ENCODE data around the gene ICA1.

ICA1 gene

GRCh38 chr7:8165150-8165549 is 96.8 kb downstream of the ICA1 start:
- no peak for DNase-seq (ENCODE audit: low read depth in 3 of 3, low spot score in 1 of 3)

GRCh38 chr7:8162181-8162580 is 99.8 kb downstream of the ICA1 start:
- DNase-seq (ENCODE audit: low read depth in 3 of 3, low spot score in 1 of 3): no peak

DNA sequence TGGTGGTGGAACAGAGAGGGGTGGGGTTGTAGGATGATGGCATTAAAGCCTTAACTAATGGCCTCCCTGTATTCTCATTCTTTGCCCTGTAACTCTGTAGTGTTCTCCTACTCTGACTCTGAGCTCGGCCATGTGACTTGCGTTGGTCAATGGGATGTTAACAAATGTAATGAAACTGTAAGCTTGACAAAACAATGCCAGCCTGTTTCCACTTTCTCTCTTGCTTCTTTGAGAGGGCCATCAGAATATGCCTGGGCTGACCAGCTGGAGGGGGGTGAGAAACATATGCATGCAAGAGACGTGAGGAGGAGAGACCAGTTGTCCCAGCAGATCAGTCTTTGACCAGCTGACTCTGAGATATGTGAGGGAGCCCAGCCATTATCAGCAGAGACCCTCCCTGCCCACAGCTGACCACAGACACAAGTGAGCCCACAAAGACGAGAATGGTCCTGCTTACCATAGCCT is 100.6 kb downstream of the ICA1 start:
- DNase-seq (ENCODE audit: low read depth in 3 of 3, low spot score in 1 of 3): no peak

GRCh38 chr7:8160779-8161345 is 101.1 kb downstream of the ICA1 start:
- DNase-seq (ENCODE audit: low read depth in 3 of 3, low spot score in 1 of 3): no peak

- DNase-seq (ENCODE audit: low read depth in 3 of 3, low spot score in 1 of 3): no peak
Observed at GRCh38 chr7:8160250-8160649, 101.7 kb downstream of the ICA1 start.

DNA sequence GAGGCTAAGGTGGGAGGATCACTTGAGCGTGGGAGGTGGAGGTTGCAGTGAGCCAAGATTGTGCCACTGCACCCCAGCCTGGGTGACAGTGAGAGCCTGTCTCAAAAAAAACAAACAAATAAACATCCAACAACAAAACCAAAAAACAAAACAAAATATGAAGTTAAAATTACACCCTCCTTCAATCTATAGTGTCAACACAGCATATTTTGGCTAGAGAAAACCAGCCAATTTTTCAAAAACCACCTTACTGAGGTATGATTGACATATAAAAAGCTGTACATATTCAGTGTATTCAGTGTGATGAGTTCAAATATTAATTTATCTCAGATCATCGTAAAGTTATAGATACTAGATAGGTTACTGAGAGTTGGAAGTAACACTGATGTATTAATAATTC is 102.4 kb downstream of the ICA1 start:
- DNase-seq (ENCODE audit: low read depth in 3 of 3, low spot score in 1 of 3): no peak

GRCh38 chr7:8157296-8157695 is 104.7 kb downstream of the ICA1 start:
- no peak for DNase-seq (ENCODE audit: low read depth in 3 of 3, low spot score in 1 of 3)

DNA sequence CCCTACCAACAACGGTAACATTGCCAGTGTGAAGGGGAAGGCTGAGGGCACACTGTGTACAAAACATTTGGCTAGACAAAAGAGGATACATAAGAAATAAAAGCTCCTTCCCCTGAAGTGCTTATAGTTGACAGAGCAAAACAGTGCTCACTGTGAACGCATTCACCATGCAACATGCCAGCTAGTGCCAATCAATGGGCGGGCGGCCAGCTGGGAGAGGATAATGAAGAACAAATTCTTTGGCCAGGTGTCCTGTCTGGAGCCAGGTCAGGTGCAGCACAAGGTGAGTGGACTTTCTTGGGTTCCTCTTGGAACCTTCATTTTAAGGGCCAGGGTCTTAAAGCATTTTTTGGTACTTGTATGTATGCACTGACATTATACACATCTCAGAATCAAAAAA is 106.1 kb downstream of the ICA1 start:
- DNase-seq (ENCODE audit: low read depth in 3 of 3, low spot score in 1 of 3): no peak

GRCh38 chr7:8154272-8154671 is 107.7 kb downstream of the ICA1 start:
- DNase-seq (ENCODE audit: low read depth in 3 of 3, low spot score in 1 of 3): no peak

DNA sequence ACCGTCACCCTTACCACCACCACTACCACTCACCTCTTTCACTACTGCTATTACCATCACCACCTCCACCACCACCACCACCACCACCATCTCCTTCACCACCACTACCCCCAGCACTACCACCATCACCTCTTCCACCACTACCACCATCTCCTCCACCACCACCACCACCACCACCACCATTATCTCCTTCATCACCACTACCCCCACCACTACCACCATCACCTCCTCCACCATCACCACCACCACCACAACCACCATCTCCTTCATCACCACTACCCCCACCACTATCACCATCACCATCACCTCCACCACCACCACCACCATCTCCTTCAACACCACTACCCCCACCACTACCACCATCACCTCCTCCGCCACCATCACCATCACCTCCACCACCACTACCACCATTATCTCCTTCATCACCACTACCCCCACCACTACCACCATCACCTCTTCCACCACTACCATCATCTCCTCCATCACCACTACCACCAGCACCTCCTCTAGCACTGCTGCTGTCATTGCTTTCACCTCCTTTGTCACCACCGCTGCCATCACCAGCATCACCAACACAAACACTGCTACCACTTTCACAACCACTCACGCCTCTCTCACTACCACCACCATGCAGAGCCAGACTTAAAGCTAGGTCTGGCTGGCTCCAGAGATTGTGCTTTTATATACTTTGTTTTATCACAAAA is 109.3 kb downstream of the ICA1 start:
- no peak for DNase-seq (ENCODE audit: low read depth in 3 of 3, low spot score in 1 of 3)

DNA sequence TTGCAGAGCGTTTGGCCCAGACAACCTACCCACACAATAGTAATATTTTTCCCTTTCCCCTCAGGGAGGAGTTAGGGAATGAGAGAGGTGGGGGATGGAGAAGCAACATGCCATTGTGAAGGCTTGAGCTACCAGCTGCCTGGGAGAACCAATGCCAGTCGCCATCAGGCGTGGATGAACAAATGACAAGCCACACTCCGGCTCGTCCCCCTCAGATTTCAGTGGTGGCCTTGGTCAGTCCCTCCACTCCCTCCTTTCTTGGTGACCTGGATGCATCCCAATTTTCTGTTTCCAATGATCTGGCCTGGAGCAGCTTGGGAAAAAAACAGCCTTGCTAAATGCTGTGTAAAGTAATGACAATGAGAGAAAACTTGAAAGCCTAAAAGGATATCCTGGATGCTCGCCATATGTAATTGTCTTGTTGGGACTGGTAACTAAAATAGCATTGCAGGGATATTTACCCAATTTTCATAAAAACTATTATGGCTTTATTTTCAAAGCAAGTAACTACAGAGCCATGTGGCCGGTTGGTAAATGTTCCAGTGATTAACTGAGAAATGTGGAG is 110.7 kb downstream of the ICA1 start:
- DNase-seq (ENCODE audit: low read depth in 3 of 3, low spot score in 1 of 3): no peak

GRCh38 chr7:8149222-8149621 is 112.7 kb downstream of the ICA1 start:
- DNase-seq (ENCODE audit: low read depth in 3 of 3, low spot score in 1 of 3): no peak

DNA sequence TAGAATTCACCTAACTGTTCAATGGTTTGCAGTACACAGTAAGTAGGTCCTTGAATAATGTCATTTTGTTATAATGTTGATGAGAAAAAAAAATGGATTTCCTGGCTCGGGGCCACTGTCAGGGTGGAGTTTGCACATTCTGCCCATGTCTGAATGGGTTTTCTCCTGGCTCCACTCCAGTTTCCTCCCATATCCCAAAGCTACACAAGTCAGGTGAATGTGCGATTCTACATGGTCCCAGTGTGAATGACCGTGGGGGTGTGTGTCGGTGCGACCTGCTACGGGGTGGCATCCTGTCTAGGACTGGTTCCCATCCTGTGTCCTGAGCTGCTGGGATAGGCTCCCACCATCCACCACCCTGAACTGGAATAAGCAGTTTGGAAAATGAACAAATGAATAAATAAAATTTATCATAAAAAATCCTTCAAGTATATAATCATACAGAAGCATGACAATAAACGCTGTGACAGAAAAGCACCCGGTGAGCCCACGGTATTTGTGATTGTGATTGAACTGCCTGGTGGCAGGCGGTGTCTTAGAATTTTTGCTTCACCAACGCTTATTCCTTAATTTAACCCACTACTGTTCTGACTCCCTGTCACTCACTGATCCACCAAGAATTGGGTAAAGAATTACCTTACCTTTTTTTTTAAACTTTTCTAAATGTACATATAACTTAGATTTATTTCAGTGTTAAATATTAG is 114.1 kb downstream of the ICA1 start:
- no peak for DNase-seq (ENCODE audit: low read depth in 3 of 3, low spot score in 1 of 3)

DNA sequence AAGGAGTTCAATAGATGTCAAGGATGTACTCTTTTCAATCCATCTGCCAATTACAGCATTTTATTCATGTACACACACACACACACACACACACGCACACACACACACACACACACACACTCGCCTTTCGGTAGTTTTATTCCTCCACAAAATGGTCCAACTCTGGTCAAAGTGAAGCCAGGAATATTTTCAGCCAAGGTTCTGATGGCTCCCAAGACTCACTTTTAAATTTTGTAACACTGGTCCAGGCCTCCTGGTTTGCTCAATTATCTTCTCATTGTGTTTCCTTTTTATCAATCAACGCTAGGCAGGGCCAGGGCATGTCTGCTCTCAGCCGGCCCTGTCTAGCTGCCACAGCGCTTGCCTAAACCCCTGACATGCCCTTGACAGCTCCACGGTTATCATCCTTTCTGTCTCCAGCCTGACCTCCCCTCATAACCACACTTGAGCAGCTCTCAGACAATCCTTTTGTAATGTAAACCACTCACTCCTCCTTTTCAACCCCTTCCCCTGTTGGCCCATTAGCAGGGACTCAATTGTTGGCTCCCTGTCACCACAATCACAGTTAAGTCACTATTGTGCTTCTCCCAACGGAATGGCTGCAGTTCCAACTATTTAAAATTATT is 115.1 kb downstream of the ICA1 start:
- no peak for DNase-seq (ENCODE audit: low read depth in 3 of 3, low spot score in 1 of 3)

- no peak for DNase-seq (ENCODE audit: low read depth in 3 of 3, low spot score in 1 of 3)
Observed at GRCh38 chr7:8146106-8146787, 115.7 kb downstream of the ICA1 start.

GRCh38 chr7:8144856-8145255 is 117.1 kb downstream of the ICA1 start:
- DNase-seq (ENCODE audit: low read depth in 3 of 3, low spot score in 1 of 3): no peak

DNA sequence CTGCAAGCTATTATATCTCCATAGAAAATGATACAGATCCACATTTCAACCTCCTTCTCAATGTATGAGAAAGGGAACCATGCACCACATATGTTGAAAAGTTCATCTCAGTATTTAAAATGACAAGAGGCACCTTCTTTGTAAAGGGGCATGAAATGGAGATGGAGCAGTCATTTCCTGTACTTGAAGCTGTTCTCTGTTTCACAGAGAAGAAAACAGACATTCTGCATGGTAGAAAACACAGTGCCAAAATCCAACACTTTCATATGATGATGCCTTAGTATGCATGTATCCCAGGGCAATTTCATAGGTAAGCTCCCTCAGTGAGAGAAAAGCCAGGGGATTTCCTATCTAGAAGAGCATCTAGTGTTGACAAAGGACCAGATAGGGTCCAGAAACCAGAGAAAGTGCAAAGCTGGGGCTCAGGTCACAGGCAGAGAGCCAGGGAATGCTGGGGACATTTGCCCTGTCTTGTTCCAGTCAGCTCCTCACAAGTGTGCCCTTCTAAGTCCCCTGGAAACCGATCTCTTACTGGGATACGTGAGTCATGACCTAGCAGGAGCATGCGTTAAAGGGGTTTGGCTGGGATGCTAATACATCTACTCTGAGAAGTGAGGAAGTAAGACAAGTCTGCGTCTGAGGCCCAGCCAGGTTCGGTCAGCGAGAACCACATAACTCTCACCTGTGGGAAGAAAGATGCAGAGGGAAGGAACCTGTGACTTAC is 118.7 kb downstream of the ICA1 start:
- DNase-seq (ENCODE audit: low read depth in 3 of 3, low spot score in 1 of 3): no peak

DNA sequence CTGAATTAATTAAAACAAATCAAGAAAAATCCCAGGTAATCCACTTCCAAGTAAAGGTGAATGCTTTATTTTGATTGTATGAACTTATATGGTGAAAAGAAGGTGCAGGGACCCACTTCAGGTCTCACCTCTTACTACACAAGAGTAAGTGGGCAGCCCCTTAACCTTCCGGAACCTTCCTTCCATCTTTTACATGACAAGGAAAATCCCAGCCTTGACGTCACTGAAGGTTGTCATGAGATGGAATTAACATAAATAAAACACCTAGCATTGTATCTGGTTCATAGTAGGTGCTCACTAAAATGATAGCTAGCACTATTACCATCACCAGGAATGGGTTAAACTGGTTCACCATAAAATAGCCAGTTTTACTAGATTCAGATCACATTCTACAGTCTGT is 119.5 kb downstream of the ICA1 start:
- no peak for DNase-seq (ENCODE audit: low read depth in 3 of 3, low spot score in 1 of 3)

DNA sequence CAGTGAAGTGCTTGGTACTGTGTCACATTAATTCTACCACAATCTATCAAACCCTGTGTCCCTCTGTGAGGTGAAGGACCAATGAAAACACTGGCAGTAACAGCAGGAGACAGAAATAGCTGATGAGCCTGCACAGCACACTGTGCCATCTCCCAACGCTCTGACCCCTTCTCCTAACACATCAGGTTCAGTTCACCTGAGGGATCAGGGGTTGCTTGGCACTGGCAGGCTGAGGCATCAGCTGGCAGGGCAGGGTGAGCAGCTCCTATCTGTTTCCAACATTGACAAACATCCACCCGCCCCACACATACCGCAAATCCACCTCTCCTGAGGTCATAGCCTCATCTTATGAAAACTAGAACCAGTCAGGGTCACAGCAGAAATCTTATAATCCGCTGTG is 120.9 kb downstream of the ICA1 start:
- DNase-seq (ENCODE audit: low read depth in 3 of 3, low spot score in 1 of 3): no peak

DNA sequence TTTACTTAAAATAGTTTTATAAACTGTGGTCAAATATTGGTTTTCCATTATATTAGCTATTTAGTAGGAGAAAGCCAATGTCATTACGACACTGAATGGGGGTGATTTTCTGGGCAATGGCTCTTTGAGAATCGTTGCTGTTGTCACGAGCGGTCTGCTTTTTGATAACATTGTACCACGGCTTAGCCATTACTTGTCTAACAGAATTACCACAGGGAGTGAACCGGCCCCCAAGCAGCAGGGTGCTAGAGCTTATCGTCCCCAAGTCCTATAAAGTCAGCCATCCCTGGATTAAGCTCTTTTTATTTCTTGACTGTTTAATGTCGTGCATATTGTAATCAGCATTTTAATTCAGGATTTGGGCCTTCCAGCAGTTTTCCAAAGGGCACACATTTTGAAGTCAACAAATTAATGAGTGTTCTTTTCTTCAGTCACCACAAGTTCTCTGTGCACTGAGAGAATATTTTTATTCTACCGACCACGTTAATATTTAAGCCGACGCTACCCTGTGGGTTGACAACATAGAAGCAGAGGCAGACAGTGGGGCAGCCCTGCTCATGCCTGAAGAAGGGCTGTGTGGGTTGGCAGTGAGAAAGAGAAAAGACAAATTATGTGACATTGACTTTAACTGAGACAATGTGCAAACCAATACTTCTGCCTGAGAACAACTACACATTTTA is 125.8 kb downstream of the ICA1 start:
- no peak for DNase-seq (ENCODE audit: low read depth in 3 of 3, low spot score in 1 of 3)

Data from stimulated activated CD4-positive, alpha-beta T cell treated with anti-CD3 and anti-CD28 coated beads, TNF-alpha, amount 100 ng/mL, for 1 hour (primary cell).